Common myeloid progenitor, CD34-positive (primary cell): ENCODE measurements around the gene F2R.

Source experiments
- CTCF ChIA-PET: fragments of 350-600 bp; sonication (Branson Sonifier 250); formaldehyde crosslinking; loops from one replicate; lab custom pipeline; 2021; ENCODE audit warnings: antibody characterized with exemption; lab: Charles Lee
- POLR2A ChIA-PET: fragments of 350-600 bp; sonication (Branson Sonifier 250); formaldehyde crosslinking; loops from one replicate; lab custom pipeline; 2021; ENCODE audit warnings: antibody characterized with exemption; lab: Charles Lee
- DNase-seq, 3 donors: peaks; one replicate each; pipeline versions ENCODE4 v3.0.0 to v3.0.0-alpha.2; 2013
- H3K27ac ChIP-seq, 2 experiments: 1 replicate in 1 of 2; 2 replicates in 1 of 2; pipeline ENCODE4 v1.7.0; 2013; ENCODE audit warnings: inconsistent platforms in 2 of 2, low read length in 2 of 2, mild to moderate bottlenecking in 2 of 2, low read depth in 1 of 2, moderate library complexity in 1 of 2; ENCODE audit not compliant: severe bottlenecking in 2 of 2, insufficient read depth in 1 of 2, poor library complexity in 1 of 2
- H3K27me3 ChIP-seq, 5 experiments: replicated peaks in 2 of 5; 1 replicate in 3 of 5; 2 replicates in 2 of 5; pipeline versions ENCODE4 v1.6.1 to v1.7.0; 2013; ENCODE audit warnings: low read length in 4 of 5, mild to moderate bottlenecking in 2 of 5, moderate library complexity in 2 of 5, inconsistent platforms in 1 of 5; ENCODE audit not compliant: insufficient read depth in 5 of 5, control insufficient read depth in 4 of 5
- H3K36me3 ChIP-seq, 4 experiments: 1 replicate in 2 of 4; 2 replicates in 2 of 4; pipeline versions ENCODE4 v1.6.1 to v1.7.0; 2013; ENCODE audit warnings: low read length in 3 of 4, control low read depth in 1 of 4, mild to moderate bottlenecking in 1 of 4; ENCODE audit not compliant: control insufficient read depth in 4 of 4, insufficient read depth in 4 of 4
- H3K4me1 ChIP-seq, 4 experiments: 1 replicate in 3 of 4; 2 replicates in 1 of 4; pipeline versions ENCODE4 v1.6.1 to v1.7.1; 2013; ENCODE audit warnings: low read length in 3 of 4, mild to moderate bottlenecking in 3 of 4, control low read depth in 1 of 4, inconsistent platforms in 1 of 4, moderate library complexity in 1 of 4; ENCODE audit not compliant: control insufficient read depth in 4 of 4, insufficient read depth in 4 of 4; ENCODE audit errors: control extremely low read depth in 1 of 4
- H3K4me3 ChIP-seq, 7 experiments: 1 replicate in 4 of 7; 2 replicates in 3 of 7; pipeline versions ENCODE4 v1.5.1 to v1.7.0; 2013; ENCODE audit warnings: mild to moderate bottlenecking in 7 of 7, low read length in 6 of 7, moderate library complexity in 6 of 7, inconsistent platforms in 2 of 7, low read depth in 2 of 7, control low read depth in 1 of 7; ENCODE audit not compliant: insufficient read depth in 4 of 7, control insufficient read depth in 1 of 7; ENCODE audit errors: extremely low read depth in 1 of 7
- H3K9me3 ChIP-seq, 5 experiments: 1 replicate in 4 of 5; 2 replicates in 1 of 5; pipeline versions ENCODE4 v1.6.1 to v1.7.1; 2013; ENCODE audit warnings: low read length in 4 of 5, mild to moderate bottlenecking in 2 of 5, inconsistent platforms in 1 of 5, low read depth in 1 of 5, moderate library complexity in 1 of 5; ENCODE audit not compliant: control insufficient read depth in 4 of 5, insufficient read depth in 2 of 5; ENCODE audit errors: control extremely low read depth in 1 of 5
- WGBS: methylation state at CpG from one replicate; pipeline ENCODE4 v1.1.5; 2013; ENCODE audit not compliant: insufficient coverage; 5-methylcytosine and 5-hydroxymethylcytosine counted together

F2R gene

GRCh38 chr5:76744632-76745031 lies 28.7 kb downstream of the F2R start:
- DNase-seq = no peak
- Histone ChIP-seq H3K4me3 (no peak overlapping the region), H3K27me3 (no peaks in the 10 kb centered on the region), H3K27ac (no peak overlapping the region), H3K9me3 (no peaks in the 10 kb centered on the region), H3K36me3 (no peaks in the 10 kb centered on the region), H3K4me1 (peaks cover 0 to 8% (median 0%) of the 10 kb centered on the region in 4 experiments)
- CTCF ChIA-PET = interaction anchor here (0.6 to 2.0 kb wide), 7 partner anchors 8 to 30 kb away, joined by 3 to 10 read pairs (median 3); no protein-coding TSS in a partner anchor
- POLR2A ChIA-PET = no interaction called here
- WGBS = 86% methylated on average over 1 of the region's 2 CpGs

- CTCF ChIA-PET = interaction anchor here (1.0 to 2.0 kb wide), 4 partner anchors 9 to 28 kb away, joined by 3 to 10 read pairs (median 4); no protein-coding TSS in a partner anchor
- H3K4me1 ChIP-seq = peaks cover 0 to 8% (median 0%) of the 10 kb centered on the region in 4 experiments
- no peak for DNase-seq
- no CpG with 5 or more reads among the region's 3 CpGs for WGBS
- no peaks in the 10 kb centered on the region for H3K9me3 ChIP-seq
- no peaks in the 10 kb centered on the region for H3K27me3 ChIP-seq
- no peak overlapping the region for H3K4me3 ChIP-seq
- POLR2A ChIA-PET = no interaction called here
- H3K36me3 ChIP-seq = no peaks in the 10 kb centered on the region
- no peak overlapping the region for H3K27ac ChIP-seq
Observed at GRCh38 chr5:76745670-76746069, 29.7 kb downstream of the F2R start.

GRCh38 chr5:76746677-76747076 lies 30.8 kb downstream of the F2R start:
- ChIA-PET POLR2A (no interaction called here), CTCF (interaction anchor here (1.1 to 1.2 kb wide), 3 partner anchors 7 to 28 kb away, joined by 3 to 6 read pairs (median 4); no protein-coding TSS in a partner anchor)
- Histone ChIP-seq H3K27ac (no peak overlapping the region), H3K27me3 (no peaks in the 10 kb centered on the region), H3K36me3 (no peaks in the 10 kb centered on the region), H3K9me3 (no peaks in the 10 kb centered on the region), H3K4me3 (no peak overlapping the region), H3K4me1 (peaks cover 0 to 8% (median 0%) of the 10 kb centered on the region in 4 experiments)
- peak in 2 of 3 donors; percentile 39 to 49 for DNase-seq
- WGBS = no CpG with 5 or more reads among the region's 2 CpGs

GRCh38 chr5:76747706-76748105 lies 31.8 kb downstream of the F2R start:
- no peak overlapping the region for H3K4me3 ChIP-seq
- 57% methylated on average over 7 of the region's 13 CpGs for WGBS
- ChIA-PET POLR2A (no interaction called here), CTCF (interaction anchor here (0.6 to 1.8 kb wide), 9 partner anchors 8 to 419 kb away, joined by 3 to 6 read pairs (median 4); no protein-coding TSS in a partner anchor)
- peaks cover 0 to 8% (median 0%) of the 10 kb centered on the region in 4 experiments for H3K4me1 ChIP-seq
- H3K36me3 ChIP-seq = no peaks in the 10 kb centered on the region
- H3K9me3 ChIP-seq = no peaks in the 10 kb centered on the region
- H3K27me3 ChIP-seq = no peaks in the 10 kb centered on the region
- no peak overlapping the region for H3K27ac ChIP-seq
- DNase-seq = peak; percentile 35 to 73 (median 65)

GRCh38 chr5:76751291-76751690 lies 35.4 kb downstream of the F2R start:
- Histone ChIP-seq H3K4me1 (peaks cover 0 to 8% (median 0%) of the 10 kb centered on the region in 4 experiments), H3K27me3 (no peaks in the 10 kb centered on the region), H3K9me3 (no peaks in the 10 kb centered on the region), H3K27ac (no peak overlapping the region), H3K4me3 (no peak overlapping the region), H3K36me3 (no peaks in the 10 kb centered on the region)
- WGBS = 100% methylated on average over 4 of the region's 5 CpGs
- ChIA-PET CTCF (no interaction called here), POLR2A (no interaction called here)
- DNase-seq = no peak

GRCh38 chr5:76754668-76755078 lies 38.7 kb downstream of the F2R start:
- CTCF ChIA-PET = interaction anchor here (1.4 to 1.7 kb wide), 2 partner anchors 14 to 20 kb away, joined by 3 to 6 read pairs; no protein-coding TSS in a partner anchor
- no peaks in the 10 kb centered on the region for H3K27me3 ChIP-seq
- 100% methylated on average over 2 of the region's 3 CpGs for WGBS
- POLR2A ChIA-PET = no interaction called here
- no peak overlapping the region for H3K27ac ChIP-seq
- H3K4me1 ChIP-seq = no peaks in the 10 kb centered on the region
- H3K36me3 ChIP-seq = no peaks in the 10 kb centered on the region
- no peaks in the 10 kb centered on the region for H3K9me3 ChIP-seq
- H3K4me3 ChIP-seq = no peak overlapping the region
- DNase-seq = no peak

GRCh38 chr5:76755779-76756637 lies 40.1 kb downstream of the F2R start:
- Histone ChIP-seq H3K4me1 (no peaks in the 10 kb centered on the region), H3K27me3 (no peaks in the 10 kb centered on the region), H3K9me3 (no peaks in the 10 kb centered on the region), H3K4me3 (no peak overlapping the region), H3K36me3 (no peaks in the 10 kb centered on the region), H3K27ac (no peak overlapping the region)
- ChIA-PET POLR2A (no interaction called here), CTCF (interaction anchor here (1.3 to 1.7 kb wide), 3 partner anchors 13 to 21 kb away, joined by 3 to 6 read pairs (median 3); no protein-coding TSS in a partner anchor)
- no peak for DNase-seq
- 97% methylated on average over 10 of the region's 11 CpGs for WGBS
